Ascending aorta (tissue), 2 donors: ENCODE measurements around the gene UPK1A. TPM values are rescaled to one million over a fixed set of nuclear protein-coding genes. Genes with fewer than 3 reads are reported as not detected.

Experiments
- DNase-seq, 2 donors: peaks; one replicate each; pipeline ENCODE4 v3.0.0-alpha.2; 2019; ENCODE audit warnings: low spot score in 2 of 2
- H3K27ac ChIP-seq, 2 donors: fragments of 200-600 bp; sonication (generic); one replicate each; pipeline ENCODE4 v1.5.1; 2016 to 2017; ENCODE audit warnings: mild to moderate bottlenecking in 1 of 2
- H3K27me3 ChIP-seq: fragments of 200-600 bp; sonication (generic); one replicate; pipeline ENCODE4 v1.5.1; 2017
- H3K36me3 ChIP-seq, 2 donors: fragments of 200-600 bp; sonication (generic); one replicate each; pipeline ENCODE4 v1.5.1; 2016
- H3K4me1 ChIP-seq, 2 donors: fragments of 200-600 bp; sonication (generic); one replicate each; pipeline ENCODE4 v1.5.1; 2016 to 2017; ENCODE audit warnings: mild to moderate bottlenecking in 1 of 2
- H3K4me3 ChIP-seq, 2 donors: fragments of 200-600 bp; sonication (generic); one replicate each; pipeline ENCODE4 v1.5.1; 2016 to 2017; ENCODE audit warnings: mild to moderate bottlenecking in 1 of 2
- H3K9me3 ChIP-seq, 2 donors: fragments of 200-600 bp; sonication (generic); one replicate each; pipeline ENCODE4 v1.5.1; 2016
- intact Hi-C: fragments of 100-400 bp; cut with DNase I; formaldehyde crosslinking; loops from one replicate; pipeline ENCODE4 v1.15.1; 2023
- total RNA-seq: library from RNA; depleted of rRNA; stranded (reverse); fragments of >200 nt; gene quantifications from one replicate; pipeline ENCODE4 v1.1.0, GENCODE V29; 2016
- TF ChIP-seq, protein P1 (sequence below), 3 experiments: fragments of 200-600 bp in 2 of 3; fragments of 450-650 bp in 1 of 3; sonication (generic) in 2 of 3; IDR thresholded peaks; one replicate each; pipeline ENCODE4 v1.5.1; 2016 to 2019; ENCODE audit warnings: antibody characterized with exemption in 3 of 3, mild to moderate bottlenecking in 1 of 3, moderate library complexity in 1 of 3

The UPK1A gene
- total RNA-seq, 1 donor from 2014 or later: not detected

- Histone ChIP-seq H3K9me3 (no peaks in the 10 kb centered on the region), H3K4me3 (no peak overlapping the region), H3K36me3 (peaks cover 100% of the 10 kb centered on the region in 2 donors), H3K27me3 (no peaks in the 10 kb centered on the region), H3K27ac (no peak overlapping the region), H3K4me1 (no peaks in the 10 kb centered on the region)
- no peak for DNase-seq
- TF ChIP-seq, protein P1, sequence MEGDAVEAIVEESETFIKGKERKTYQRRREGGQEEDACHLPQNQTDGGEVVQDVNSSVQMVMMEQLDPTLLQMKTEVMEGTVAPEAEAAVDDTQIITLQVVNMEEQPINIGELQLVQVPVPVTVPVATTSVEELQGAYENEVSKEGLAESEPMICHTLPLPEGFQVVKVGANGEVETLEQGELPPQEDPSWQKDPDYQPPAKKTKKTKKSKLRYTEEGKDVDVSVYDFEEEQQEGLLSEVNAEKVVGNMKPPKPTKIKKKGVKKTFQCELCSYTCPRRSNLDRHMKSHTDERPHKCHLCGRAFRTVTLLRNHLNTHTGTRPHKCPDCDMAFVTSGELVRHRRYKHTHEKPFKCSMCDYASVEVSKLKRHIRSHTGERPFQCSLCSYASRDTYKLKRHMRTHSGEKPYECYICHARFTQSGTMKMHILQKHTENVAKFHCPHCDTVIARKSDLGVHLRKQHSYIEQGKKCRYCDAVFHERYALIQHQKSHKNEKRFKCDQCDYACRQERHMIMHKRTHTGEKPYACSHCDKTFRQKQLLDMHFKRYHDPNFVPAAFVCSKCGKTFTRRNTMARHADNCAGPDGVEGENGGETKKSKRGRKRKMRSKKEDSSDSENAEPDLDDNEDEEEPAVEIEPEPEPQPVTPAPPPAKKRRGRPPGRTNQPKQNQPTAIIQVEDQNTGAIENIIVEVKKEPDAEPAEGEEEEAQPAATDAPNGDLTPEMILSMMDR (IDR thresholded peaks at IDR 0.05): no peak
- intact Hi-C loops: no loop called here
These were observed 61.0 kb downstream of the UPK1A start for GRCh38 chr19:35727053-35727955.

Other genes starting within 250 kb of the UPK1A start
- not detected for gene FFAR2, start 218.3 kb upstream of the UPK1A start, total RNA-seq
- gene KRTDAP, start 176.1 kb upstream of the UPK1A start, total RNA-seq: not detected
- 1.7 TPM for gene DMKN, start 152.9 kb upstream of the UPK1A start, total RNA-seq
- not detected for gene SBSN, start 138.2 kb upstream of the UPK1A start, total RNA-seq
- gene GAPDHS, start 133.1 kb upstream of the UPK1A start, total RNA-seq: not detected
- gene TMEM147, start 120.9 kb upstream of the UPK1A start, total RNA-seq: 99.7 TPM
- not detected for gene ATP4A, start 102.9 kb upstream of the UPK1A start, total RNA-seq
- not detected for gene PMIS2, start 80.3 kb upstream of the UPK1A start, total RNA-seq
- 1.9 TPM for gene HAUS5, start 53.8 kb upstream of the UPK1A start, total RNA-seq
- 69.0 TPM for gene RBM42, start 37.5 kb upstream of the UPK1A start, total RNA-seq
- 4.8 TPM for gene ETV2, start 24.8 kb upstream of the UPK1A start, total RNA-seq
- gene COX6B1, start 18.2 kb upstream of the UPK1A start, total RNA-seq: 301 TPM
- not detected for gene ZBTB32, start 38.0 kb downstream of the UPK1A start, total RNA-seq
- 25.5 TPM for gene KMT2B, start 51.5 kb downstream of the UPK1A start, total RNA-seq
- gene IGFLR1, start 75.9 kb downstream of the UPK1A start, total RNA-seq: not detected
- not detected for gene U2AF1L4, start 78.9 kb downstream of the UPK1A start, total RNA-seq
- 110 TPM for gene PSENEN, start 79.1 kb downstream of the UPK1A start, total RNA-seq
- gene LIN37, start 82.1 kb downstream of the UPK1A start, total RNA-seq: 29.9 TPM
- gene HSPB6, start 90.5 kb downstream of the UPK1A start, total RNA-seq: 265 TPM
- 6.5 TPM for gene PROSER3, start 91.7 kb downstream of the UPK1A start, total RNA-seq
- gene ARHGAP33, start 109.0 kb downstream of the UPK1A start, total RNA-seq: 8.7 TPM
- not detected for gene PRODH2, start 146.3 kb downstream of the UPK1A start, total RNA-seq
- gene NPHS1, start 186.0 kb downstream of the UPK1A start, total RNA-seq: not detected
- not detected for gene KIRREL2, start 190.4 kb downstream of the UPK1A start, total RNA-seq
- 0.21 TPM for gene APLP1, start 202.1 kb downstream of the UPK1A start, total RNA-seq
- gene NFKBID, start 234.0 kb downstream of the UPK1A start, total RNA-seq: 3.7 TPM
- gene HCST, start 236.0 kb downstream of the UPK1A start, total RNA-seq: not detected
- 31.5 TPM for gene TYROBP, start 241.8 kb downstream of the UPK1A start, total RNA-seq